Measurements from ENCODE around the gene IGLL5.
A peak's percentile ranks its signal among the peaks of the same experiment; 100 is the strongest.

Gene IGLL5

GRCh38 chr22:22871536-22872278 lies 15.9 kb upstream of the IGLL5 start:
- no peak for TF ChIP-seq CTCF (conservative IDR thresholded peaks at IDR 0.05; ENCODE audit: low read depth, low read length)
- H3K4me3 ChIP-seq (ENCODE audit: low read length) = no peak overlapping the region
- no peak for DNase-seq (ENCODE audit: low read depth)

GRCh38 chr22:22872722-22873708 lies 14.6 kb upstream of the IGLL5 start:
- H3K4me3 ChIP-seq (ENCODE audit: low read length) = no peak overlapping the region
- no peak for DNase-seq (ENCODE audit: low read depth)
- no peak for TF ChIP-seq CTCF (conservative IDR thresholded peaks at IDR 0.05; ENCODE audit: low read depth, low read length)

- TF ChIP-seq CTCF (conservative IDR thresholded peaks at IDR 0.05; ENCODE audit: low read depth, low read length) = peak; percentile 85
- H3K4me3 ChIP-seq (ENCODE audit: low read length) = no peak overlapping the region
- DNase-seq (ENCODE audit: low read depth) = peak; percentile 0
These were observed 9.9 kb upstream of the IGLL5 start for GRCh38 chr22:22877523-22878210.

GRCh38 chr22:22878211-22878570 lies 9.4 kb upstream of the IGLL5 start:
- DNase-seq (ENCODE audit: low read depth) = no peak
- TF ChIP-seq CTCF (conservative IDR thresholded peaks at IDR 0.05; ENCODE audit: low read depth, low read length) = peak; percentile 0
- H3K4me3 ChIP-seq (ENCODE audit: low read length) = no peak overlapping the region

GRCh38 chr22:22878801-22879674 lies 8.6 kb upstream of the IGLL5 start:
- DNase-seq (ENCODE audit: low read depth) = no peak
- peak; percentile 5 for TF ChIP-seq CTCF (conservative IDR thresholded peaks at IDR 0.05; ENCODE audit: low read depth, low read length)
- H3K4me3 ChIP-seq (ENCODE audit: low read length) = no peak overlapping the region

- no peak for DNase-seq (ENCODE audit: low read depth)
- TF ChIP-seq CTCF (conservative IDR thresholded peaks at IDR 0.05; ENCODE audit: low read depth, low read length) = no peak
- no peak overlapping the region for H3K4me3 ChIP-seq (ENCODE audit: low read length)
These were observed 7.9 kb upstream of the IGLL5 start for GRCh38 chr22:22879675-22880155.
